WTC11 (cell line): ENCODE data around the gene PGAM5.

Experiments used
- CTCF ChIP-seq: fragments of 200-600 bp; IDR thresholded peaks from 2 replicates; pipeline ENCODE4 v1.8.0; 2022; ENCODE audit warnings: antibody characterized with exemption
- ELF4 ChIP-seq: sonication (generic); formaldehyde crosslinking; IDR thresholded peaks from 2 replicates; pipeline ENCODE4 v1.8.1; 2022; ENCODE audit warnings: low read depth, mild to moderate bottlenecking, moderate library complexity, missing genetic modification reagents
- ESRRA ChIP-seq: sonication (generic); formaldehyde crosslinking; IDR thresholded peaks from 2 replicates; pipeline ENCODE4 v1.8.1; 2022; ENCODE audit warnings: mild to moderate bottlenecking, missing genetic modification reagents, borderline replicate concordance
- ETV6 ChIP-seq: sonication (generic); formaldehyde crosslinking; IDR thresholded peaks from 2 replicates; pipeline ENCODE4 v1.8.1; 2022; ENCODE audit warnings: mild to moderate bottlenecking, missing genetic modification reagents
- MAX ChIP-seq: sonication (generic); formaldehyde crosslinking; IDR thresholded peaks from 2 replicates; pipeline ENCODE4 v1.8.0; 2022; ENCODE audit warnings: mild to moderate bottlenecking, missing genetic modification reagents
- MXD4 ChIP-seq: fragments of 250-450 bp; sonication (Bioruptor Pico); IDR thresholded peaks from 2 replicates; pipeline ENCODE4 v1.8.0; 2021; ENCODE audit warnings: mild to moderate bottlenecking, moderate library complexity, borderline replicate concordance
- USF2 ChIP-seq: sonication (generic); formaldehyde crosslinking; IDR thresholded peaks from 2 replicates; pipeline ENCODE4 v1.8.1; 2023; ENCODE audit warnings: mild to moderate bottlenecking, missing genetic modification reagents, moderate library complexity
- ZNF121 ChIP-seq: sonication (generic); formaldehyde crosslinking; IDR thresholded peaks from 2 replicates; pipeline ENCODE4 v1.8.0; 2023; ENCODE audit warnings: missing genetic modification reagents
- ZNF138 ChIP-seq: sonication (generic); formaldehyde crosslinking; conservative IDR thresholded peaks from 2 replicates; pipeline ENCODE4 v1.8.1; 2022; ENCODE audit warnings: mild to moderate bottlenecking, moderate library complexity, missing genetic modification reagents
- ZNF281 ChIP-seq: sonication (generic); formaldehyde crosslinking; IDR thresholded peaks from 2 replicates; pipeline ENCODE4 v1.8.0; 2023; ENCODE audit warnings: mild to moderate bottlenecking, missing genetic modification reagents

- TF ChIP-seq CTCF (no peak), ZNF281 (CRISPR knock-in tag) (no peak), ZNF138 (no peak), USF2 (no peak), MXD4 (CRISPR knock-in tag) (no peak), ELF4 (CRISPR knock-in tag) (no peak), ETV6 (no peak), MAX (CRISPR knock-in tag) (no peak), ESRRA (CRISPR knock-in tag) (no peak), ZNF121 (CRISPR knock-in tag) (no peak)
Observed at GRCh38 chr12:132675757-132676432, 34.7 kb upstream of the PGAM5 start.
